HEK293 (cell line): Measurements from ENCODE around the gene SEZ6L.

Source experiments
- CTCF ChIA-PET: fragments of 350-600 bp; formaldehyde crosslinking; extraction: SDS; loops from one replicate; lab custom pipeline; 2021; ENCODE audit warnings: antibody characterized with exemption; lab: Yijun Ruan, JAX
- POLR2A ChIA-PET: fragments of 300-600 bp; formaldehyde crosslinking; extraction: SDS; loops from one replicate; lab custom pipeline; 2020; ENCODE audit warnings: antibody characterized with exemption, inconsistent platforms; lab: Yijun Ruan, JAX
- H3K27ac ChIP-seq: fragments of 200-500 bp; sonication (Bioruptor generic); 2 replicates; pipeline ENCODE4 v1.5.1; 2014; ENCODE audit warnings: low read depth, low read length, control low read depth, inconsistent platforms; ENCODE audit errors: extremely low read depth
- H3K36me3 ChIP-seq, 2 experiments: fragments of 200-500 bp in 1 of 2; sonication (Bioruptor generic) in 1 of 2; 1 replicate in 1 of 2; 2 replicates in 1 of 2; pipeline ENCODE4 v1.5.1; 2014 to 2017; ENCODE audit warnings: inconsistent platforms in 2 of 2, low read length in 2 of 2; ENCODE audit not compliant: control insufficient read depth in 2 of 2, insufficient read depth in 1 of 2
- H3K4me1 ChIP-seq: fragments of 200-500 bp; sonication (Bioruptor generic); 2 replicates; pipeline ENCODE4 v1.5.1; 2014; ENCODE audit warnings: mild to moderate bottlenecking, low read length, inconsistent platforms; ENCODE audit not compliant: control insufficient read depth, insufficient read depth
- H3K4me3 ChIP-seq: 2 replicates; pipeline ENCODE4 v1.5.1; 2011; ENCODE audit warnings: low read depth, mild to moderate bottlenecking, control low read depth, low read length, moderate library complexity
- H3K9me3 ChIP-seq: fragments of 200-500 bp; sonication (Bioruptor generic); 2 replicates; pipeline ENCODE4 v1.5.1; 2014; ENCODE audit warnings: low read depth, low read length, inconsistent platforms; ENCODE audit not compliant: control insufficient read depth, insufficient read depth
- KLF1 ChIP-seq: fragments of 450-650 bp; formaldehyde crosslinking; IDR thresholded peaks from 2 replicates; pipeline ENCODE4 v1.5.1; 2016; ENCODE audit warnings: missing biosample characterization, missing genetic modification characterization
- KLF8 ChIP-seq: fragments of 450-650 bp; formaldehyde crosslinking; IDR thresholded peaks from 2 replicates; pipeline ENCODE4 v1.5.1; 2016; ENCODE audit warnings: missing biosample characterization, missing genetic modification characterization
- SETDB1 ChIP-seq: IDR thresholded peaks from one replicate; pipeline ENCODE4 v1.6.1; 2017; ENCODE audit warnings: mild to moderate bottlenecking, low read length, moderate library complexity, mixed read lengths; ENCODE audit not compliant: insufficient read length
- TRIM28 ChIP-seq: IDR thresholded peaks from 2 replicates; pipeline ENCODE4 v1.6.1; 2011; ENCODE audit warnings: low read length, control low read depth, borderline replicate concordance
- ZBTB17 ChIP-seq: fragments of 450-650 bp; formaldehyde crosslinking; IDR thresholded peaks from 2 replicates; pipeline ENCODE4 v1.5.1; 2016; ENCODE audit warnings: missing biosample characterization, missing genetic modification characterization
- ZBTB20 ChIP-seq: fragments of 450-650 bp; formaldehyde crosslinking; IDR thresholded peaks from 2 replicates; pipeline ENCODE4 v1.5.1; 2016; ENCODE audit warnings: missing biosample characterization, missing genetic modification characterization
- ZFHX2 ChIP-seq: fragments of 450-650 bp; formaldehyde crosslinking; conservative IDR thresholded peaks from 2 replicates; pipeline ENCODE4 v1.5.1; 2016; ENCODE audit warnings: missing biosample characterization, missing genetic modification characterization
- ZNF354C ChIP-seq: fragments of 450-650 bp; formaldehyde crosslinking; IDR thresholded peaks from 2 replicates; pipeline ENCODE4 v1.5.1; 2016; ENCODE audit warnings: missing biosample characterization, missing genetic modification characterization, low read depth, borderline replicate concordance
- ZNF423 ChIP-seq: fragments of 450-650 bp; formaldehyde crosslinking; IDR thresholded peaks from 2 replicates; pipeline ENCODE4 v1.5.1; 2016; ENCODE audit warnings: missing biosample characterization, missing genetic modification characterization
- ZNF510 ChIP-seq: fragments of 450-650 bp; formaldehyde crosslinking; IDR thresholded peaks from 2 replicates; pipeline ENCODE4 v1.5.1; 2018; ENCODE audit warnings: mild to moderate bottlenecking, missing genetic modification characterization, missing biosample characterization; ENCODE audit not compliant: insufficient replicate concordance
- ZNF558 ChIP-seq: fragments of 450-650 bp; formaldehyde crosslinking; IDR thresholded peaks from 2 replicates; pipeline ENCODE4 v1.5.1; 2016; ENCODE audit warnings: missing biosample characterization, missing genetic modification characterization
- ZNF830 ChIP-seq: fragments of 450-650 bp; IDR thresholded peaks from 2 replicates; pipeline ENCODE4 v1.5.0; 2018; ENCODE audit warnings: missing biosample characterization, missing genetic modification characterization, low read depth, mild to moderate bottlenecking, moderate library complexity
- ZNF837 ChIP-seq: fragments of 450-650 bp; formaldehyde crosslinking; IDR thresholded peaks from 2 replicates; pipeline ENCODE4 v1.5.1; 2016; ENCODE audit warnings: missing biosample characterization, missing genetic modification characterization
- TF ChIP-seq, protein P1 (sequence below): fragments of 450-650 bp; formaldehyde crosslinking; IDR thresholded peaks from 2 replicates; pipeline ENCODE4 v1.5.1; 2017; ENCODE audit warnings: missing biosample characterization, missing genetic modification characterization
- TF ChIP-seq, protein P2 (sequence below): fragments of 450-650 bp; formaldehyde crosslinking; IDR thresholded peaks from 2 replicates; pipeline ENCODE4 v1.5.1; 2017; ENCODE audit warnings: missing biosample characterization, missing genetic modification characterization
- TF ChIP-seq, protein P3 (sequence below): fragments of 450-650 bp; formaldehyde crosslinking; IDR thresholded peaks from 2 replicates; pipeline ENCODE4 v1.5.1; 2017; ENCODE audit warnings: missing biosample characterization, missing genetic modification characterization
- TF ChIP-seq, protein P4 (sequence below): fragments of 450-650 bp; formaldehyde crosslinking; IDR thresholded peaks from 2 replicates; pipeline ENCODE4 v1.5.1; 2016; ENCODE audit warnings: missing biosample characterization, missing genetic modification characterization, borderline replicate concordance
- TF ChIP-seq, protein P5 (sequence below): sonication (generic); formaldehyde crosslinking; IDR thresholded peaks from 2 replicates; pipeline ENCODE4 v1.8.1; 2022; ENCODE audit warnings: mild to moderate bottlenecking, moderate library complexity, missing genetic modification reagents
- TF ChIP-seq, protein P6 (sequence below): fragments of 450-650 bp; formaldehyde crosslinking; IDR thresholded peaks from 2 replicates; pipeline ENCODE4 v1.5.1; 2016; ENCODE audit warnings: missing biosample characterization, missing genetic modification characterization, low read depth

Gene SEZ6L

DNA sequence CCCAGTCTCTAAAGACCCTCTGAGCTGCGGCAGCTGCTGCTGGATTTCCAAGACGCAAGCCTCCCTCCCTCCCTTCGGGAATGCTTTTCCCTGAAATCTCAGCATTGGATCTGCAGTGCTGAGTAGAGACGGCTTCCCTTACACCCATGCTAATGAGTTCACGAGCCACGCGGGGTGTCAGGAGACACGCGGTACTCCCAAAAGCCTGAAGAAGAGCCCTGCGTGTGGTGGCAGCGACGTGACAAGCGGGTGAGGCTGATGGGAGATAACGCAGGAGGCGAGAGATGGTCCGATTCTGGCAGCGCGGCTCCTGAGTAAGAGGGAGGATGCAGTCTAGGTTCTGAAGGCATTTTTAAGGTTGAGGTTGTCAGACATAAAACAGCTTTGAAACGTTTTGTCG lies 185.4 kb downstream of the SEZ6L start:
- Histone ChIP-seq H3K4me3 (no peak overlapping the region), H3K4me1 (no peaks in the 10 kb centered on the region), H3K27ac (no peak overlapping the region)
- ChIA-PET CTCF (interaction anchor here (1.1 to 5.8 kb wide), 2 partner anchors 12 to 24 kb away, joined by 3 to 40 read pairs; no protein-coding TSS in a partner anchor), POLR2A (no interaction called here)
- no peak for TF ChIP-seq ZBTB17 (tag by site-specific recombination)
- TF ChIP-seq ZNF354C (tag by site-specific recombination) = no peak
- TF ChIP-seq, protein P1, sequence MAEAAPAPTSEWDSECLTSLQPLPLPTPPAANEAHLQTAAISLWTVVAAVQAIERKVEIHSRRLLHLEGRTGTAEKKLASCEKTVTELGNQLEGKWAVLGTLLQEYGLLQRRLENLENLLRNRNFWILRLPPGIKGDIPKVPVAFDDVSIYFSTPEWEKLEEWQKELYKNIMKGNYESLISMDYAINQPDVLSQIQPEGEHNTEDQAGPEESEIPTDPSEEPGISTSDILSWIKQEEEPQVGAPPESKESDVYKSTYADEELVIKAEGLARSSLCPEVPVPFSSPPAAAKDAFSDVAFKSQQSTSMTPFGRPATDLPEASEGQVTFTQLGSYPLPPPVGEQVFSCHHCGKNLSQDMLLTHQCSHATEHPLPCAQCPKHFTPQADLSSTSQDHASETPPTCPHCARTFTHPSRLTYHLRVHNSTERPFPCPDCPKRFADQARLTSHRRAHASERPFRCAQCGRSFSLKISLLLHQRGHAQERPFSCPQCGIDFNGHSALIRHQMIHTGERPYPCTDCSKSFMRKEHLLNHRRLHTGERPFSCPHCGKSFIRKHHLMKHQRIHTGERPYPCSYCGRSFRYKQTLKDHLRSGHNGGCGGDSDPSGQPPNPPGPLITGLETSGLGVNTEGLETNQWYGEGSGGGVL (tag by site-specific recombination) = no peak
- no peak for TF ChIP-seq KLF1 (tag by site-specific recombination)
- TF ChIP-seq ZFHX2 (tag by site-specific recombination) = no peak
- TF ChIP-seq ZNF510 (tag by site-specific recombination) = no peak
- TF ChIP-seq KLF8 (tag by site-specific recombination) = no peak
- TF ChIP-seq ZNF837 (tag by site-specific recombination) = no peak
- TF ChIP-seq ZBTB20 (tag by site-specific recombination) = no peak
- TF ChIP-seq, protein P2, sequence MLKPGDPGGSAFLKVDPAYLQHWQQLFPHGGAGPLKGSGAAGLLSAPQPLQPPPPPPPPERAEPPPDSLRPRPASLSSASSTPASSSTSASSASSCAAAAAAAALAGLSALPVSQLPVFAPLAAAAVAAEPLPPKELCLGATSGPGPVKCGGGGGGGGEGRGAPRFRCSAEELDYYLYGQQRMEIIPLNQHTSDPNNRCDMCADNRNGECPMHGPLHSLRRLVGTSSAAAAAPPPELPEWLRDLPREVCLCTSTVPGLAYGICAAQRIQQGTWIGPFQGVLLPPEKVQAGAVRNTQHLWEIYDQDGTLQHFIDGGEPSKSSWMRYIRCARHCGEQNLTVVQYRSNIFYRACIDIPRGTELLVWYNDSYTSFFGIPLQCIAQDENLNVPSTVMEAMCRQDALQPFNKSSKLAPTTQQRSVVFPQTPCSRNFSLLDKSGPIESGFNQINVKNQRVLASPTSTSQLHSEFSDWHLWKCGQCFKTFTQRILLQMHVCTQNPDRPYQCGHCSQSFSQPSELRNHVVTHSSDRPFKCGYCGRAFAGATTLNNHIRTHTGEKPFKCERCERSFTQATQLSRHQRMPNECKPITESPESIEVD = no peak
- TF ChIP-seq, protein P3, sequence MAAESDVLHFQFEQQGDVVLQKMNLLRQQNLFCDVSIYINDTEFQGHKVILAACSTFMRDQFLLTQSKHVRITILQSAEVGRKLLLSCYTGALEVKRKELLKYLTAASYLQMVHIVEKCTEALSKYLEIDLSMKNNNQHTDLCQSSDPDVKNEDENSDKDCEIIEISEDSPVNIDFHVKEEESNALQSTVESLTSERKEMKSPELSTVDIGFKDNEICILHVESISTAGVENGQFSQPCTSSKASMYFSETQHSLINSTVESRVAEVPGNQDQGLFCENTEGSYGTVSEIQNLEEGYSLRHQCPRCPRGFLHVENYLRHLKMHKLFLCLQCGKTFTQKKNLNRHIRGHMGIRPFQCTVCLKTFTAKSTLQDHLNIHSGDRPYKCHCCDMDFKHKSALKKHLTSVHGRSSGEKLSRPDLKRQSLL = no peak
- TF ChIP-seq ZNF830 (tag by site-specific recombination) = no peak
- TF ChIP-seq, all 188 proteins: peak for 0
- Histone ChIP-seq H3K36me3 (no peaks in the 10 kb centered on the region), H3K9me3 (no peaks in the 10 kb centered on the region)

DNA sequence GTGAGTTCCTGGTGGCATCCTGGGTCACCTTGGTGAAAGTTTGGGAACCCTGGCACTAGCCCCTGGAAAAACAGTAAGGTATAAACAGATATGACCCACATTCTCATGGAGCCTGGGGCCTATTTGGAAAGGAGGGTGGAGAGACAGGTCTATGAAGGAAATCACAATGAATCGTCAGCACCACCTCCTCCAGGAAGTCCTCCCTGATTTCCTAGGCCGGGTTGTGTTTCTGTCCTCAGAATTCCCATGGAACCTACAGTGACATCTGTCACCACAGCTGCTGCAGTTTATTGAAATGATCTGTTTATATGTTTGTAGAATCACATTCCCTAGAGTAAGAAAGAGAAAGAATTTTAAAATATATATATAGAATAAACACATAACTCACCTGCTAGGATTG lies 188.0 kb downstream of the SEZ6L start:
- no peaks in the 10 kb centered on the region for H3K36me3 ChIP-seq
- TF ChIP-seq ZNF558 (no peak), TRIM28 (no peak), SETDB1 (no peak), ZNF423 (no peak)
- TF ChIP-seq, protein P4, sequence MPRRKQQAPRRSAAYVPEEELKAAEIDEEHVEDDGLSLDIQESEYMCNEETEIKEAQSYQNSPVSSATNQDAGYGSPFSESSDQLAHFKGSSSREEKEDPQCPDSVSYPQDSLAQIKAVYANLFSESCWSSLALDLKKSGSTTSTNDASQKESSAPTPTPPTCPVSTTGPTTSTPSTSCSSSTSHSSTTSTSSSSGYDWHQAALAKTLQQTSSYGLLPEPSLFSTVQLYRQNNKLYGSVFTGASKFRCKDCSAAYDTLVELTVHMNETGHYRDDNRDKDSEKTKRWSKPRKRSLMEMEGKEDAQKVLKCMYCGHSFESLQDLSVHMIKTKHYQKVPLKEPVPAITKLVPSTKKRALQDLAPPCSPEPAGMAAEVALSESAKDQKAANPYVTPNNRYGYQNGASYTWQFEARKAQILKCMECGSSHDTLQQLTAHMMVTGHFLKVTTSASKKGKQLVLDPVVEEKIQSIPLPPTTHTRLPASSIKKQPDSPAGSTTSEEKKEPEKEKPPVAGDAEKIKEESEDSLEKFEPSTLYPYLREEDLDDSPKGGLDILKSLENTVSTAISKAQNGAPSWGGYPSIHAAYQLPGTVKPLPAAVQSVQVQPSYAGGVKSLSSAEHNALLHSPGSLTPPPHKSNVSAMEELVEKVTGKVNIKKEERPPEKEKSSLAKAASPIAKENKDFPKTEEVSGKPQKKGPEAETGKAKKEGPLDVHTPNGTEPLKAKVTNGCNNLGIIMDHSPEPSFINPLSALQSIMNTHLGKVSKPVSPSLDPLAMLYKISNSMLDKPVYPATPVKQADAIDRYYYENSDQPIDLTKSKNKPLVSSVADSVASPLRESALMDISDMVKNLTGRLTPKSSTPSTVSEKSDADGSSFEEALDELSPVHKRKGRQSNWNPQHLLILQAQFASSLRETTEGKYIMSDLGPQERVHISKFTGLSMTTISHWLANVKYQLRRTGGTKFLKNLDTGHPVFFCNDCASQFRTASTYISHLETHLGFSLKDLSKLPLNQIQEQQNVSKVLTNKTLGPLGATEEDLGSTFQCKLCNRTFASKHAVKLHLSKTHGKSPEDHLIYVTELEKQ = no peak
- TF ChIP-seq, protein P5, sequence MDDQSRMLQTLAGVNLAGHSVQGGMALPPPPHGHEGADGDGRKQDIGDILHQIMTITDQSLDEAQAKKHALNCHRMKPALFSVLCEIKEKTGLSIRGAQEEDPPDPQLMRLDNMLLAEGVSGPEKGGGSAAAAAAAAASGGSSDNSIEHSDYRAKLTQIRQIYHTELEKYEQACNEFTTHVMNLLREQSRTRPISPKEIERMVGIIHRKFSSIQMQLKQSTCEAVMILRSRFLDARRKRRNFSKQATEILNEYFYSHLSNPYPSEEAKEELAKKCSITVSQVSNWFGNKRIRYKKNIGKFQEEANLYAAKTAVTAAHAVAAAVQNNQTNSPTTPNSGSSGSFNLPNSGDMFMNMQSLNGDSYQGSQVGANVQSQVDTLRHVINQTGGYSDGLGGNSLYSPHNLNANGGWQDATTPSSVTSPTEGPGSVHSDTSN (CRISPR knock-in tag) = no peak
- TF ChIP-seq, protein P6, sequence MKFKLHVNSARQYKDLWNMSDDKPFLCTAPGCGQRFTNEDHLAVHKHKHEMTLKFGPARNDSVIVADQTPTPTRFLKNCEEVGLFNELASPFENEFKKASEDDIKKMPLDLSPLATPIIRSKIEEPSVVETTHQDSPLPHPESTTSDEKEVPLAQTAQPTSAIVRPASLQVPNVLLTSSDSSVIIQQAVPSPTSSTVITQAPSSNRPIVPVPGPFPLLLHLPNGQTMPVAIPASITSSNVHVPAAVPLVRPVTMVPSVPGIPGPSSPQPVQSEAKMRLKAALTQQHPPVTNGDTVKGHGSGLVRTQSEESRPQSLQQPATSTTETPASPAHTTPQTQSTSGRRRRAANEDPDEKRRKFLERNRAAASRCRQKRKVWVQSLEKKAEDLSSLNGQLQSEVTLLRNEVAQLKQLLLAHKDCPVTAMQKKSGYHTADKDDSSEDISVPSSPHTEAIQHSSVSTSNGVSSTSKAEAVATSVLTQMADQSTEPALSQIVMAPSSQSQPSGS = no peak
- POLR2A ChIA-PET = interaction anchor here (0.8 kb wide), 1 partner anchor 974 kb away, joined by 3 read pairs; no protein-coding TSS in a partner anchor
- CTCF ChIA-PET = interaction anchor here (0.7 to 5.8 kb wide), 6 partner anchors 9 to 356 kb away, joined by 3 to 40 read pairs (median 4); no protein-coding TSS in a partner anchor
- H3K27ac ChIP-seq = no peak overlapping the region
- no peaks in the 10 kb centered on the region for H3K4me1 ChIP-seq
- no peaks in the 10 kb centered on the region for H3K9me3 ChIP-seq
- no peak overlapping the region for H3K4me3 ChIP-seq
